Gastrocnemius medialis (tissue), 4 donors: ENCODE results near the gene PTPN13. TPM values are rescaled to one million over a fixed set of nuclear protein-coding genes. Genes with fewer than 3 reads are reported as not detected.

Experiments
- ATAC-seq, 2 donors: fragments of 150-250 bp; one replicate each; pipeline ENCODE4 v1.9.1; 2016
- DNase-seq, 2 donors: peaks; one replicate each; pipeline ENCODE4 v3.0.0-alpha.2; 2019
- H3K27ac ChIP-seq, 4 donors: fragments of 200-600 bp; sonication (generic); 1 replicate in 1 of 4; 2 replicates in 3 of 4; pipeline ENCODE4 v1.5.1; 2016 to 2018; ENCODE audit warnings: mild to moderate bottlenecking in 2 of 4, moderate library complexity in 1 of 4
- H3K27me3 ChIP-seq, 3 donors: fragments of 200-600 bp; sonication (generic) in 2 of 3; 1 replicate in 1 of 3; 2 replicates in 2 of 3; pipeline versions ENCODE4 v1.5.1 to v1.6.0; 2016 to 2019; ENCODE audit warnings: mild to moderate bottlenecking in 1 of 3, moderate library complexity in 1 of 3
- H3K36me3 ChIP-seq, 2 donors: fragments of 200-600 bp; sonication (generic) in 1 of 2; one replicate each; pipeline ENCODE4 v1.5.1; 2017 to 2018
- H3K4me1 ChIP-seq, 2 donors: fragments of 200-600 bp; sonication (generic) in 1 of 2; one replicate each; pipeline ENCODE4 v1.5.1; 2016 to 2017; ENCODE audit warnings: mild to moderate bottlenecking in 2 of 2
- H3K4me3 ChIP-seq, 4 donors: fragments of 200-600 bp; sonication (generic) in 3 of 4; 1 replicate in 1 of 4; 2 replicates in 3 of 4; pipeline ENCODE4 v1.5.1; 2016 to 2019; ENCODE audit warnings: mild to moderate bottlenecking in 2 of 4
- H3K9me3 ChIP-seq, 3 donors: fragments of 200-600 bp; sonication (generic) in 2 of 3; 1 replicate in 1 of 3; 2 replicates in 2 of 3; pipeline ENCODE4 v1.5.1; 2016 to 2019
- CTCF ChIP-seq, 5 experiments: fragments of 450-650 bp in 3 of 5; fragments of 200-600 bp in 2 of 5; sonication (generic) in 2 of 5; IDR thresholded peaks in 4 of 5; conservative IDR thresholded peaks in 1 of 5; 1 replicate in 4 of 5; 2 replicates in 1 of 5; pipeline ENCODE4 v1.5.1; 2016 to 2019; ENCODE audit warnings: antibody characterized with exemption in 5 of 5, mild to moderate bottlenecking in 3 of 5, moderate library complexity in 3 of 5
- POLR2A ChIP-seq, 2 donors: fragments of 450-650 bp; IDR thresholded peaks; one replicate each; pipeline ENCODE4 v1.6.1; 2017; ENCODE audit warnings: antibody characterized with exemption in 2 of 2, mild to moderate bottlenecking in 2 of 2, moderate library complexity in 2 of 2
- in situ Hi-C, 4 donors: fragments of 200-750 bp; cut with MboI; loops; one replicate each; pipeline versions ENCODE4 v1.15.0 to v1.8.0; 2017; ENCODE audit warnings: low sequenced_read_pairs in 4 of 4
- intact Hi-C: fragments of 100-400 bp; cut with DNase I; formaldehyde crosslinking; loops from one replicate; pipeline ENCODE4 v1.15.1; 2023; ENCODE audit warnings: low total_unique reads
- total RNA-seq, 4 donors: library from RNA; depleted of rRNA; stranded (reverse); fragments of >200 nt; gene quantifications; one replicate each; pipeline versions ENCODE4 v1.1.0 to v1.2.3, GENCODE V29; 2016

The PTPN13 gene
- total RNA-seq, 4 donors from 2014 or later: 0.87 to 2.0 (median 1.6) TPM

GRCh38 chr4:86631166-86631565 is 37.1 kb downstream of the PTPN13 start:
- DNase-seq: no peak
- Histone ChIP-seq H3K36me3 (no peaks in the 10 kb centered on the region), H3K27ac (no peak overlapping the region), H3K4me1 (no peaks in the 10 kb centered on the region), H3K4me3 (no peak overlapping the region), H3K9me3 (no peaks in the 10 kb centered on the region), H3K27me3 (no peaks in the 10 kb centered on the region)
- ATAC-seq: no peak
- intact Hi-C loops: no loop called here
- in situ Hi-C loops: no loop called here
- no peak for TF ChIP-seq CTCF (IDR thresholded peaks at IDR 0.05 in 4 of 5, conservative IDR thresholded peaks at IDR 0.05 in 1 of 5)
- no peak for TF ChIP-seq POLR2A (IDR thresholded peaks at IDR 0.05)

- in situ Hi-C loops: no loop called here
- TF ChIP-seq POLR2A (IDR thresholded peaks at IDR 0.05) (no peak), CTCF (IDR thresholded peaks at IDR 0.05 in 4 of 5, conservative IDR thresholded peaks at IDR 0.05 in 1 of 5) (no peak)
- no peak for DNase-seq
- no peak for ATAC-seq
- no peaks in the 10 kb centered on the region for H3K36me3 ChIP-seq
- H3K4me1 ChIP-seq: no peaks in the 10 kb centered on the region
- no peak overlapping the region for H3K27ac ChIP-seq
- no peaks in the 10 kb centered on the region for H3K9me3 ChIP-seq
- no peaks in the 10 kb centered on the region for H3K27me3 ChIP-seq
- H3K4me3 ChIP-seq: no peak overlapping the region
- intact Hi-C loops: no loop called here
Observed at GRCh38 chr4:86633854-86634253, 39.7 kb downstream of the PTPN13 start.

DNA sequence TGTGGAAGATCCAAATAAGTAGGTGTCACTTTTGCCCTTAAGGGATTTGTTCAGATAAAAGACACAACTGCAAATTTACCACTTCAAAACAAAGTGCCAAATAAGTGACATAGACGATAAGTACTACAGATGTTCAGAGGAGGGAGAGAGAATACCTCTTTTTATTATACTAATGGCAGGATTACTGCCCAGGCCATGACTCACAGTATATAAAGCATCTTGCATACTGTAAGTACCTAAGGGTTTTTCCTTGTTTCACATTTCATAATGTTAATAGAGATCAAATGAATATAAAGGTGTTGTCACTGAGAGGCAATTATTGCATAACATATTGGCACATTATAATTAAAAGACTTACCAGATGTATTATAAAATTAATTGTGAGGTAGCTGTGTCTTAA is 46.4 kb downstream of the PTPN13 start:
- H3K27me3 ChIP-seq: no peaks in the 10 kb centered on the region
- H3K4me3 ChIP-seq: no peak overlapping the region
- no peak overlapping the region for H3K27ac ChIP-seq
- ATAC-seq (no peak), DNase-seq (no peak)
- H3K36me3 ChIP-seq: no peaks in the 10 kb centered on the region
- intact Hi-C loops: no loop called here
- no peak for TF ChIP-seq POLR2A (IDR thresholded peaks at IDR 0.05)
- TF ChIP-seq CTCF (IDR thresholded peaks at IDR 0.05 in 4 of 5, conservative IDR thresholded peaks at IDR 0.05 in 1 of 5): no peak
- H3K4me1 ChIP-seq: no peaks in the 10 kb centered on the region
- H3K9me3 ChIP-seq: no peaks in the 10 kb centered on the region
- in situ Hi-C loops: no loop called here

DNA sequence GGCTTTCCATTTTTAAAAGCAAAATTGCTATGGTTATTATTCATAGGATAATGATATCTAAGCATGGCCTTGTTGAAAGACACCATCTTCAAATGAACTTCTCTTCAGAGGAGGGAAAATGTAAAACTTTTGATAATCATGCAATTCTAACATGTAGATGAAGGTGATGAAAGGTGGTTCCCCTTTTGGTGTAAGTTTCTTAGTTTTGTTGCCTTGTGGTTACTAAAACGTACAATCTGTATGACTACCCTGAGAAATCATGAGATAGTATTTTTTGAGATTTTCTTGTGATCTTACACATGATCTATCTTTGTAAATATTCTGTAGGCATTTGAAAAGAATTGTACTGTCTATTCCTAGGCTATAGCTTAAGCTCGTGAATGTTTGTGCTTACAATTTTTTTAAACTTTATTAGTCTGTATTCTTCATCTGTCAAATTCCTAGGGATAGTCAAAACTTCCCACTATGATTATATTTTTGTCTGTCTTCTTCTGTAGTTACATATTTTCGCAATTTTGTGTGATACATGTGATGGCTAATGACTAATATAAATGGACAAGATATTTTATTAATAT is 47.5 kb downstream of the PTPN13 start:
- intact Hi-C loops (no loop called here), in situ Hi-C loops (no loop called here)
- no peaks in the 10 kb centered on the region for H3K36me3 ChIP-seq
- H3K27me3 ChIP-seq: no peaks in the 10 kb centered on the region
- no peaks in the 10 kb centered on the region for H3K9me3 ChIP-seq
- no peak overlapping the region for H3K27ac ChIP-seq
- H3K4me3 ChIP-seq: no peak overlapping the region
- H3K4me1 ChIP-seq: no peaks in the 10 kb centered on the region
- DNase-seq (no peak), ATAC-seq (no peak)
- no peak for TF ChIP-seq CTCF (IDR thresholded peaks at IDR 0.05 in 4 of 5, conservative IDR thresholded peaks at IDR 0.05 in 1 of 5)
- TF ChIP-seq POLR2A (IDR thresholded peaks at IDR 0.05): no peak

DNA sequence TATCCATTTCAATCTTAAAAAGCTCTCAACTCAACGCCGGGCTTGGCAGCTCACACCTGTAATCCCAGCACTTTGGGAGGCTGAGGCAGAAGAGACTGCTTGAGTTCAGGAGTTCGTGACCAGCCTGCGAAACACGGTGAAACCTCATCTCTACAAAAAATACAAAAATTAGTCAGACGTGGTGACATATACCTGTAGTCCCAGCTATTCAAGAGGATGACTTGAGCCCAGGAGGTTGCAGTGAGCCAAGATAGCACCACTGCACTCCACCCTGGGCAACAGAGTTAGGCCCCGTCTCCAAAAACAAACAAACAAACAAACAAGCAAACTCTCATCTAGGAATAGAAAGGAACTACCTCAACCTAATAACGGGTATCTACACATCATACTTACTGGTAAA is 50.8 kb downstream of the PTPN13 start:
- intact Hi-C loops: no loop called here
- ATAC-seq (no peak), DNase-seq (no peak)
- H3K4me1 ChIP-seq: no peaks in the 10 kb centered on the region
- TF ChIP-seq CTCF (IDR thresholded peaks at IDR 0.05 in 4 of 5, conservative IDR thresholded peaks at IDR 0.05 in 1 of 5) (no peak), POLR2A (IDR thresholded peaks at IDR 0.05) (no peak)
- in situ Hi-C loops: no loop called here
- no peaks in the 10 kb centered on the region for H3K27me3 ChIP-seq
- no peak overlapping the region for H3K4me3 ChIP-seq
- H3K36me3 ChIP-seq: no peaks in the 10 kb centered on the region
- no peak overlapping the region for H3K27ac ChIP-seq
- H3K9me3 ChIP-seq: peaks cover 0 to 10% (median 0%) of the 10 kb centered on the region in 3 donors
